GM12864 (cell line): ENCODE data around the gene PDZK1IP1.
"Not testable (repeated sequence)": the region's sequence is repeated elsewhere in the genome, so short reads cannot be mapped to it uniquely, and the experiment has no call there.

Source experiments
- DNase-seq: peaks from one replicate; pipeline ENCODE4 v3.0.0-alpha.2; 2011; ENCODE audit warnings: low read depth
- H3K4me3 ChIP-seq: 2 replicates; pipeline ENCODE4 v1.5.1; 2011; ENCODE audit warnings: mild to moderate bottlenecking, low read depth, low read length, control low read depth
- CTCF ChIP-seq: IDR thresholded peaks from 2 replicates; pipeline ENCODE4 v1.5.1; 2011; ENCODE audit warnings: low read depth, mild to moderate bottlenecking, moderate library complexity, low read length, control low read depth, inconsistent platforms; ENCODE audit errors: missing control alignments

PDZK1IP1 gene

GRCh38 chr1:47164552-47164951, 25.3 kb downstream of the PDZK1IP1 start:
- no peak for DNase-seq
- no peak overlapping the region for H3K4me3 ChIP-seq
- TF ChIP-seq CTCF: no peak

GRCh38 chr1:47161298-47162040, 28.4 kb downstream of the PDZK1IP1 start:
- DNase-seq: no peak
- no peak overlapping the region for H3K4me3 ChIP-seq

GRCh38 chr1:47160716-47161115, 29.1 kb downstream of the PDZK1IP1 start:
- no peak for DNase-seq
- TF ChIP-seq CTCF: no peak

More at GRCh38 chr1:47161298-47162040, 28.4 kb downstream of the PDZK1IP1 start:
- no peak for TF ChIP-seq CTCF

GRCh38 chr1:47157957-47158356, 31.9 kb downstream of the PDZK1IP1 start:
- not testable (repeated sequence) for DNase-seq

More at GRCh38 chr1:47160716-47161115, 29.1 kb downstream of the PDZK1IP1 start:
- no peak overlapping the region for H3K4me3 ChIP-seq

GRCh38 chr1:47156457-47156856, 33.4 kb downstream of the PDZK1IP1 start:
- DNase-seq, H3K4me3 ChIP-seq: not testable (repeated sequence)

More at GRCh38 chr1:47157957-47158356, 31.9 kb downstream of the PDZK1IP1 start:
- H3K4me3 ChIP-seq: not testable (repeated sequence)

GRCh38 chr1:47149162-47149561, 40.7 kb downstream of the PDZK1IP1 start:
- DNase-seq, H3K4me3 ChIP-seq: not testable (repeated sequence)

- TF ChIP-seq CTCF: no peak
- H3K4me3 ChIP-seq: no peak overlapping the region
- DNase-seq: no peak
Measured at GRCh38 chr1:47147047-47147785, 42.6 kb downstream of the PDZK1IP1 start.

- H3K4me3 ChIP-seq, DNase-seq: not testable (repeated sequence)
Measured at GRCh38 chr1:47146495-47146894, 43.3 kb downstream of the PDZK1IP1 start.

GRCh38 chr1:47143654-47144053, 46.2 kb downstream of the PDZK1IP1 start:
- H3K4me3 ChIP-seq, DNase-seq: not testable (repeated sequence)
- peak; percentile 32 for TF ChIP-seq CTCF

GRCh38 chr1:47140358-47140757, 49.5 kb downstream of the PDZK1IP1 start:
- not testable (repeated sequence) for H3K4me3 ChIP-seq, DNase-seq
